Activated gamma-delta T cell treated with anti-CD3 and anti-CD28 coated beads, Interleukin-2, amount 50 U/mL, for 16 hours (primary cell): ENCODE results near the gene CAPN9.
"Not testable (repeated sequence)": the region's sequence is repeated elsewhere in the genome, so short reads cannot be mapped to it uniquely, and the experiment has no call there.

Source experiments
- DNase-seq: peaks from one replicate; pipeline ENCODE4 v3.0.0-alpha.2; 2020; ENCODE audit warnings: low read depth

Gene CAPN9

DNA sequence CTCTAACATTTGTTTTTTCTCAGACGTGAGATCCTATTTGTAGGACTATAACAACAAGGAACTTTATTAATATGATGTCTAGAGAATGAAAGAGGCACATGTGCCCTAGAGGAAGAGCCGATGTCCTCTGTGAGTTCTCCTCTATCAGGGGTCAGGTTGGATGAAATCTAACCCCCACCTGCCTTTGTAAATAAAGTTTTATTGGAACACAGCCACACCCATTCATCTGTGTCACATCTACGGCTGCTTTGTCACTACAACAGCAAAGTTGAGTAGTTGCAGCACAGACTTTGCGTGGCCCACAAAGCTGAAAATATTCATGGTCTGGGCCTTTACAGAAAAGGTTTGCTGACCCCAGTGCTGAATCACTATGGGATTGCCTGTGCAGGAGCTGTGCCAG is 571 bp upstream of the CAPN9 start:
- DNase-seq = no peak

DNA sequence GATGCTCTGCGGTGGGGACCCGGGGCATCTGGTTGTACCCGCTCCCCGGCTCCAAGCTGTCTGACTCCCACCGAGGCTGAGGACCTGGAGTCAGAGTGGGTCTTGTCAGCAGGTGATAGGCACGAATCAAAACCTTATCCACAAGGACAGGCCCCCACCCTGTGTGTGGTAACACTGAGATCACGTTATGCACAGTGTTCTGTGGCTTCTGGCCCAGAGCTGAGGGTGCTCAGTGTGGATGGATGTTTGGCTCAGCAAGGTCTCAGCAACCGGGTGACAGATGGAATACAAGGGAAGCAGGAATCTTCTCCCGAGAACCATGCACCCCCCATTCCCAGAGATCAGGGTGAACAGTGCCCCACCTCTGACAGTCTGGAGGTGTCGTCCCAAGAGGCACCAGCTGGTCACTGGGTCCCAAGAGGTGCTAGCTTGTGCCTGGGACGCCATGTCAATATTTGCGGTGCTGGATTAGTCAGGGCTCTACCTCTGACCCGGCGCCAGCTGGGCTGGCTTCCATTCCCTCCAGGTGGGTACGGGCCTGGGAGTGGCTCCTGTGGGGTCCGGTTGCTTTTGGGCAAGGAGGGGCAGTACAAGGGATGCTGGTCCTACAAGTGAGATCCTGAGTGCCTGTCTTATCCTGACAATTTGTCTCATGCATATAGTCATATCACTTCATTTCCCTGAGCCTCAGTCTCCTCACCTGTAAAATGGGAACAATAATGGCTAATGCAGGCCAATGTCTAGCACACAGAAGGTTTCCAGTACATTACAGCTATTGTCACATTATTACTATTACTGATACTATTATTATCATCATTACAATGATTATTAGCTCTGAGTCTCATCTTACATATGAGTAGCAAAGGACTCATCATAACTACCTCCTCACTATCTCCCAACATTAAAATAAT is 957 bp downstream of the CAPN9 start:
- DNase-seq = no peak

DNA sequence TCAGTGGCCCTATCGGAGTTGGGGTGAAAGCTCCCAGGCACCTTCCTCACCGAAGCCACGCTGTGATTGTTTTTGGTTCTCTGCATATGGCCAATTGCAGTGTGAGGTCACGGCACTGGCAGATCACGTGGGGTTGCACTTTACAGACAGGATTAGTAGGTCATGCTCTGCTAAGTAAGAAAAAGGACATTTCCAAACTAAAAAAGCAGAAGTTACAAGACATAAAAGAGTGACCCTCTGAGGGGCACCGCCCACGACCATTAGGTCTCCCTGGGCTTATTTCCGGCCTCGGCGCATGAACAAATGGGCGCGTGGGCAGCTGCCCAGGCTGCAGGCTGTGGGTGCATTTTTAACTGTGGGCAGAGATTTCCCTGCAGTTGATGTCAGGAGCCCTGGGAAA is 2.0 kb downstream of the CAPN9 start:
- no peak for DNase-seq

DNA sequence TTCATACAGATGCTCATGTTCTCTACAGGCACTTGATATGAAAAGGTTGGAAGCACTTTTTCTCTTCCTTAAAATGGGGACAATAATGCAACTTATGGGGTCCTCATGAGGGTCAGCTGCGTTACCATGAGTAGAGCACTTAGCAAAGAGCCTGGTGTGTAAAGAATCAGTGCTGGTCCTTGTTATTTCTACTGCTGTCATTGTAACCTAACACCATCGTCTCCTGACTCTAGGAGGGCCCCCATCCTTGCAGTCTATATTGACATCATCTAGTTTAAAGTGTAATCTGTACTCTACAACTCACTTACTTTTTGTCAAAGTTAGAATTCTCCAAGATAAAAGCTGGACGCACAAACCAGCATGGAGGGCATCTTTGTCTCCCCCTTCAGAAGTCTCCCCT is 2.4 kb downstream of the CAPN9 start:
- DNase-seq = no peak

DNA sequence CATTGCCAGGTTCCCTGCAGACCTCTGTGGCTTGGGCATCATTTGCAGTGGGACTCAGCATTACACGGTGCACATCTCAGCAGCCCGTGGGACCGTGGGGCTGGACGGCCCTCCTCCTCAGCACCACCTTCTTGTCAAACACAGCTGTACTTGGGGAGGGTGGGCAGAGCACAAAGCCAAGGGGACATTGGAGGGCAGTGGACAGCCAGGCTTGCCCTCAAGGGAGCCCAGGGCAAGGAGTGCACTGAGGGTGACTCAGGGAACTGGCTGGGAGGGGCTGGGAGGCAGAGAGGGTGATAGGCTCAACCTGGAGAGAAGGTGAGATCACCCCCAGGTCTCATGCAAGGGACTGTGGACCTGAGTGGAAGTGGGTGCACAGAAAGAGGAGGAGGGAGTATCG is 3.4 kb downstream of the CAPN9 start:
- DNase-seq = no peak

DNA sequence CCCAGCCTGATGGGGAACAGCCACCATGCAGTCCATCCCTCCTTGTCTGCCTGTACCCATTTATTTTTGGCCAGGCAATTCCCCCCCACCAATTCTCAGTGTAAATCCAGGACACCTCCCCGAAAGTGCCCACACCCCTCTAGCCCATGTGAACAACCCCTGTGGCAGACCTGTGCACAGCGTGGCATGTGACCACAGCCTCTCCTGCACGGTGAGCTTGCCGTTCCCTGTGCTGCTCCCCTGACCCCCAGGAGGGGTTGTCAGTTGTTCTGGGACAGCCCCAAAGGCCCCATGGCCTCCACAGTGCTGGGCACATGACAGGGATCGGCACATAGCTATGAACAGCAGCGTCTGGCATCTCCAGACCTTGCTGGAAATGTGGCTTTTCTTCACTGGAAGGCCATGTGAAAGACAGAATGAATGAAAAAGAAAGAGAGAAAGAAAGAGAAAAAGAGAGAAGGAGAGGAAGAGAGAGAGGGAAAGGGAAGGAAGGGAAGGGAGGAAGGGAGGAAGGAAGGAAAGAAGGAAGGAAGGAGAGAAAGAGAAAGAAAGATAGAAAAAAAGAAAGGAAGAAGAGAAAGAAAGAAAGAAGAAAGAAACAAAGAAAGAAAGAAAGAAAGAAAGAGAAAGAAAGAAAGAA is 3.9 kb downstream of the CAPN9 start:
- DNase-seq = no peak

DNA sequence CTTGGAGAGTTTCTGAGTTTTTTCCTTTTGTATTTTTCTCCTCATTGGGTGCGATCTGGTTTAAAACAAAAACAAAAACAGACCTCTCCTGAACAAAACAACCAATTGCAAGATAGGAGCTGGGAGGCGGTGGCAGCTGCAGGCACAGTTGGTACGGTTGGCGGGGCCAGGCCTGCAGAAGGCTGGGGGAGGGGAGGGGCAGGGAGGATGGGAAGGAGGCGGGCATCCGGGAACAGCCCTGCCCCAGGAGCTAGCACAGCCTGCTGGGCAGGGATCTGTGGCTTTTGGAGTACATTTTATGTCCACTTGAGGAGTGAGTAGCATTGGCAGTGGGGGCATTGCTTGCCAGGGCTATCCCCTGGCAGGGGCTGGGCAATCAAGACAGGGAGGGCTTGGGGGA is 5.2 kb downstream of the CAPN9 start:
- DNase-seq = no peak

DNA sequence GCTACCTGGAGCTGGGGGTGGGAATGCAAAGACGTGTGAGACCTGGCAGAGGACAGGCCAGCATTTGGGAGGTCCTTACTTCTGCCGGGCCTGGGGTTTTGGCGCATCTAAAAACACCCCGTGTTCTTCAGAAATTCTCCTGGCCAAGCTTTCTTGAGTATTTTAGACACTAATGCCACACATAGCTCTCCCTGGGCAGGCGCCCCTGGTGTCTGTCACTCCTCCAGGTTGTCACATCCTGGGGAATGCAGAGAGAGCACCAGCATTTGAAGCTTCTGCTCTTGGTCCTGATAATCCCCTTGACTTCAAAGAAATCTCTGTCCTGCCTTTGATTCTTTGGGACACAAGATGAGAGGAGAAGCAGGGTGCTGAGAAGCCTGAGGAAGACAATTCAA is 6.0 kb downstream of the CAPN9 start:
- DNase-seq = no peak

DNA sequence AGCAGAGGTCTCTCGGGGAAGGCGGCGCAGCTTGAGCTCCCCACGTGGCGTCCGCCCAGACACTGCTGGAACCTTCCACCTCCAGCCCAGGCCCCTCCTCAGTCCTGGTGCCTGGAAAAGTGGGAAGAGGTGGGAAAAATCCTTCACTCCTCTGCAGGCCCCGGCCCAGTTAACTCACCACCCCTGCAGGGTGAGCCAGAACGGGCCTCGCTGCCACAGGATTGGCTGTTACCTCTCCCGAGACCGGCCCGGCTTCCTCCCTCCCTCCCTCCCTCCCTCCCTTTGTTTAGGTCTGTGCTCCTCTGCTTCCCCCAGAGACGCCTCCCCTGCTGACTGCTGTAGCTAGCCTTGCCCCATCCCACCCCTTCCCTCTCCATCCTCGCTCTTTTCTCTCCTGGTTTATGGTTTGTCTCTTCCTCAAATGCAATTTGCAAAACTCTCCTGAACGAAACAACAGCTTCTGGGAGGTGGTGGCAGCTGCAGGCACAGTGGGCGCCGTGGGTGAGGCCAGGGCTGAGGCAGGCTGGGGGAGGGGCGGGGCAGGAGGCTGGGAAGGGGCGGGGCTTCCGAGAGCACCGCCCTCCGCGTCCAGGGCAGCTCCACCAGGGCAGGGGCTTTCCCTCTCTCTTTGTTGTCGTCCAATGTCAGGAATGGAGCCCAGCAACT is 6.5 kb downstream of the CAPN9 start:
- no peak for DNase-seq

DNA sequence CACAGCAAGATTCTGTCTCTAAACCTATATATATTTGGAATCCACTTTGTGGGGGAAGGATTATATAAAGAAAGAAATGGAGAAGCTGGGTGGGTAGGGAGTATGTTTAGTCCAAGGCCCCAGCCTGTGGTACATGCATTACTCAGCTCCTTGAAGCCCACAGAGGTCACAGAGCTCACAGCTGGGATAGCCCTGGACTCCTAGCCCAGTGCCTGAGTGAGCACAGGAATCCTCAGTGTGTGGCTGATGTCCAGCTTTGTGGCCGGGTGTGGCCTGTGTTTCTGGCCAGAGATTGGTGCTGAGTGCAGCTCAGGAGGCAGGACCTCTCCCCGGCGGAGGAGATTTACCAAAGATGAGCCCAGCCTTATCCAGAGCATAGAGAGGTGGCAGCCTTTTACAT is 7.6 kb downstream of the CAPN9 start:
- no peak for DNase-seq

DNA sequence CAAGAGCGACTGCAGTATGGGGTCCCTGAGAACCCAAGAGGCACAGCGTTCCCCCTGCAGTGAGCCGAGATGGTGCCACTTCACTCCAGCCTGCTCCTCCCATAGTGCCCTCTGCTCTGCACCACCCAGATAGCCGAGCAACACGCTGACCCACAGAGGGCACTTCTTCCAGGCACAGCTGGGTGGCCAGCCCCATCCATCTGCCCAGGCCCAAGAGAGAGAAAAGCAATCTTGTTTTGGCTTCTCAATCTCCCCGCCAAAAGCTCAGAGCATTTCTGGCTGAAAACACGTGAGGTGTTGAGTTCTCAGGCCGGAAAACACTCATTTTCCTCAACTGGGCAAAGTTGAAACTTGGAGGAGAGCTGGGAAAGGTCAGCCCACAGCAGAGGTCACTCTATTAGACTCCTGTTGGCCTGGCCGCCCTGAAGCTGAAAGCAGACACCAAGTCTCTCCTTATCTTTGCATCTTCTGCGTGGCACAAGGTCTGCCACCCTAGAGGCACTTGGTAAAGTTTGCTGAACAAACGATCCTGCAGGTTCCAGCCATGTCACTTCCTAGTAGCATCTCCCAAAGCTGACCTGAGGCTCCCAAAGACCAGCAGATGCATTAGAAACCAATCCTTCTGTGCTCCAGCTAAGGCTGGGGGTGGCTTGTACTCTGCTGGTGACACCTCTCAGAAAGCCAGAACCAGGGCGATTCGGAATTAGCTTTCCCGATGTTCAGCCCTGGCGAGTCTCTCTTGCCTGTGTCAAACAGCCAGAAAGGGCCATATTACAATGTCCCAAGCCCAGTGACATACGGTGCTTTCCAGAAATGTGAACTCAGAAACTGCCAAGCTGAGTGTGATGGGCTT is 10.9 kb downstream of the CAPN9 start:
- DNase-seq = no peak

DNA sequence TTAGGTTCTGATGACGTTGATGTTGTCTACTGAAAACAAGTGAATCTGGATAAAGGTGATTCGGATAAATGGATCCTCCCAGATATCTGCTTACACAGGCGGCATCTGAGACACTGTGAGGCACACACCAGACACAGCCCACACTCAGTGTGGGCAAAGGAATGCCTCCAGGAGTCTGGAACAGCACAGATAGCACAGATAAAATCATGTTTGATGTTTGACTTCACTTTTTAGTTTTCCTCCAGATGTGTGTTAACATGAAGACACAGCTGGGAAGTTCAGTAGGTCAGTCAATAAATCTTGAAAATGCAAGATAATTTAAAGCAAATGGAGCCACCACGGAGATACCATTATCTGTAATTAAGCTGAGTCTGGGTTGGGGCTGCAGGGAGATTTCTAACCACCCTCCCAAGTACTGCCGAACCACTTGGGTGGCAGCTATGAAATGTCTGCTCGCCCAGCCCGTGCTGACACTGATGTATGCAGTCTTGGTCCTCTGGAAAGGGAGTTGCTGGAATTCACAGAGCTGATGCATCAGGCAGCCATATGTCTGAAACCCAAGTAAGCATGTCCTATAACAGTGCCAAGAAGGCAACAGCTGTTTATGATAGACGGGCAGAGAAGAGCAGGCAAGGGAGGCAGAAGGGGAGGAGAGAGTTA is 11.7 kb downstream of the CAPN9 start:
- DNase-seq = no peak

DNA sequence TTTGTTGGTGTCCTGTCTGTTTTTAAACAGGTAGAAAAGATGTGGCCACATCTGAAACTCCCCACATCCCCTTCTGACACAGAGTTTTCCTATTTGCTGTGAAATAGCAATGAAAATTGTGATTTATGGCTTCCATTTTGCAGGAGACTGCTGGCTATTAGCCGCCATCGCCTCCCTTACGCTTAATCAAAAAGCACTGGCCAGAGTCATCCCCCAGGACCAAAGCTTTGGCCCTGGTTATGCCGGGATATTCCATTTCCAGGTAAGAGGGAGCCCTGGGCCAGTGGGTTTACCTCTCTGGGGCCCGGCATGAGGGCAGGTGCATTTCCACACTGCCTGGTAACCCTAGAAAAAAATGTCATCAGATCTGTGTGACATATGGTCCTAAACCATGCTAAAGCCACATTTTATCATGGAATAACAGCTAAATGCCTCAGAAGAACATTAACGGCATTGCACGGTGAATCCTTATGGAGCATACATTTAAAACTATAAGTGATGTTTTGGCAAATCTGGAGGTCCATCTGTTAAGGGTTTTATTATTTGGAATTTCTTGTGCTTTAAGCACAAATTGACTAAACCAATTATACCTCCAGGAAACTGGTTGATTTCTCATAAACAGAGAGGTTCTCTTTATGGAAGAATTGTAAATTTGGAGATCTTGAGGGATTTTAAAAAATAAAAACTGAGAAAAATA is 12.3 kb downstream of the CAPN9 start:
- no peak for DNase-seq

DNA sequence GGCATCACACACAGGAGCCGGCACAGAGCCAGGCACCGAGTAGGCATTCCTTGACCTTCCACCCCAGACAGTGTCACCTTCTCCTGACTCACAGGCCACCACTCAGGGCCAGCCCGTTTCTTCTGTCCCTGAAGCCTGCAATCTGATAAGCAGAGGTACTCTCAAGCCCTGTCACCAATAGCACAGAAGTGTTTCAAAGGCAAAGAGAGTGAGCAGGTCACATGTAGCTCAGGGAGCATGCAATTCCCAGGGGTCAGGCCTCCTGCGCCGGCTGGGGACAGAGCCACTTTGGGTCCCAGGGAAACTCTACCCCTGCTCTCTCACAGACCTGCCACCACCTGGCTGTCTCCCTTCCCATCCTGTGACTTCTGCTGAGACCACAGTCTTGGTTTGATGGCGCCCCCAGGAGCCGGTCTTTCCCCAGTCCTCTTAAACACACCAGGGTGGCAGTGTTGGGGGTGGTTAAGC is 13.2 kb downstream of the CAPN9 start:
- no peak for DNase-seq

DNA sequence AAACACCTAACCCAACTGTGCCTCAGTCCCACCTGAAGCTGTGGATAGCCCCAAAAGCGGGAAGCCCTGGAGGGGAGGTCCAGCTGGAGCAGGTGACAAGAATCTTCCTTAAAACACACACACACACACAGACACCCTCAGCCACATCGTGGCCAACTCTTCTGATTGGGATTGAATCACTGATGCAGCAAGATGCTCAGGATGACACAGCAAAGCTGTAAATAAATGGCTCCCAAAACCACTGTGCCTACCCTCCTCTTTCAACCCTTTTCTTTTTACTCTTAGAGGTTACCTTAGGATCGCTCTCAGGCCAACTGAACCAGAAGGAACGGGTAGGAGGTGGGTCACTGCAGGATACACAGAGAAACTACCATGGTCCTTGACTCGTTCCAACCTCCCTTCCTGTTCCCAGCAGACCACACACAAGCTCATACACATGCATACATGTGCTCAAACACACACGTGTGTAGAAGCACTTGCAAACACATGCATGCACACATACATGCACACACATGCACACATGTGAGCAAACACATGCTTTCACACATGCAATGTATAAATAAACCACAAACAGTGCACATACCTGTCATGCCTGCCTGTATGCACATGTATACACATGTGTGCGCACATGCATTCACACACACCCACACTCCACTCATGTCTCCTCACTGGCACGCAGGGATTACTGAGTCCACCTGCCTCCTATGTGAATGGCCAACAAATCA is 14.4 kb downstream of the CAPN9 start:
- DNase-seq = no peak

DNA sequence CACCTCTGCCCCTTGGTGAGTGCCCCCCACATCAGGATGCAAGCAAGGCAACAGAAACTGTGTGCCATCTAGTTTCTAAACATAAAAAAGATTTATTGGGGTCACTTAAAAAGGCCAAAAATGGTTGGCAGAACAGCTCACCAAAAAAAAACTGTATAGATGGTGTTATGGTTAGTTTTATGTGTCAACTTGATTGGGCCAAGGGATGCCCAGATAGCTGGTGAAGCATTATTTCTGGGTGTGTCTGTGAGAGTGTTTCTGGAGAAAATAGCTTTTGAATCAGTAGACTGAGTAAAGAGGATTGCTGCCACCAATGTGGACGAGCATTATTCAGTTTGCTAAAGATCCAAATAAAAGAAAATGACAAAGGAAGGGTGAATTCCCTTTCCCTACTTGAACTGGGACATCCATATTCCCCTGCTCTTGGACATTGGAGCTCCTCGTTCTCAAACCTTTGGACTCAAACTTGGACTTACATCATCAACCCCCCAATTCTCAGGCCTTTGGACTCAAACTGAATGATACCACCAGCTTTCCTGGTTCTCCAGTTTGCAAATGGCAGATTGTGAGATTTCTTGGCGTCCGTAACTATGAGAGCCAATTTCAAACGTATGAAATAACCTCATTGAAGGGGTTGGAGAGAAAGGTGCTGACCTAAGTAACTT is 16.9 kb downstream of the CAPN9 start:
- DNase-seq = no peak

DNA sequence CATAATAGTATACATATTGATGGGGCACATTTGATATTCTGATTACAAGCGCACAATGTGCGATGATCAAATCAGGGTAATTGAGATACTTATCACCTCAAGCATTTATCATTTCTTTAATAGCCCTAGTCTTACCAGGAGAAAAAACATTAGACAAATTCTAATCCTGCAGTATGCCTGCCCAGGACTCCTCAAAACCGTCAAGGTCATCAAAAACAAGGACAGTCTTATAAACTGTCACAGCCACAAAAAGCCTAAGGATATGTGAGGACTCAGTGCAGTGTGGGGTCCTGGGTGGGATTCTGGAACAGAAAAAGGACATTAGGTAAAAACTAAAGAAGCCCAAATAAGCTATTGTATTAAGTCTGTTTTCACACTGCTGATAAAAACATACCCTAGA is 19.1 kb downstream of the CAPN9 start:
- no peak for DNase-seq

DNA sequence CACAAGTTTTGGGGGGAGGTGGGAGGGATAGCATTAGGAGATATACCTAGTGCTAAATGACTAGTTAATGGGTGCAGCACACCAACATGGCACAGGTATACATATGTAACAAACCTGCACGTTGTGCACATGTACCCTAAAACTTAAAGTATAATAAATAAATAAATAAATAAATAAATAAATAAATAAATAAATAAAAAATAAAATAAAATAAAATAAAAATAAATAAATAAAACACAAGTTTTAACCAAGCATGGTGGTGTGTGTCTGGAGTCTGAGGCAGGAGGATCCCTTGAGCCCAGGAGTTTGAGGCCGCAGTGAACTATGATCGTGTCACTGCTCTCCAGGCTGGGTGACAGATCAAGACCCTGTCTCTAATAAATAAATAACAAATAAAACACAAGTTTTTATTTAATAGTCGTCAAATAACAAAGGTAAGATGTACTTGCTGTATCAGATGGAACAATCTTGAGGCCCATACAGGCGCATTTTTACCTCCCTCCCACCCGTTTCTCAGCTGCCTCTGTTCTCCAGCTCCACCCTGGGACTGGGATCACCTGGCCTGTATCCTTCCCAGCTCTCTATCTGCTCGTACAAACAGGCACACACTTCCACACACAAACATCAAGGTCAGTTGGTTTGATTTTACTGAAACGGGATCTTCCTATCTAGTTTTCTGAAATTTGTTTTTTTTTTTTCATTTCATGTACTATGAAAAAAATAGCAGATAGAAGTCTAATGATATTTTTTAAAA is 20.8 kb downstream of the CAPN9 start:
- not testable (repeated sequence) for DNase-seq
